Fibroblast of pulmonary artery (primary cell): ENCODE data around the gene SCRT2.
A peak's percentile ranks its signal among the peaks of the same experiment; 100 is the strongest.

Experiments
- DNase-seq: peaks from one replicate; pipeline ENCODE4 v3.0.0-alpha.2; 2010; ENCODE audit warnings: low read depth
- H3K4me3 ChIP-seq: replicated peaks from 2 replicates; pipeline ENCODE4 v1.5.1; 2011; ENCODE audit warnings: low read depth, mild to moderate bottlenecking, control low read depth, low read length, moderate library complexity
- TF ChIP-seq, protein P1 (sequence below): IDR thresholded peaks from 2 replicates; pipeline ENCODE4 v1.5.1; 2011; ENCODE audit warnings: mild to moderate bottlenecking, control low read depth, low read length, inconsistent platforms; ENCODE audit errors: missing control alignments

SCRT2 gene

DNA sequence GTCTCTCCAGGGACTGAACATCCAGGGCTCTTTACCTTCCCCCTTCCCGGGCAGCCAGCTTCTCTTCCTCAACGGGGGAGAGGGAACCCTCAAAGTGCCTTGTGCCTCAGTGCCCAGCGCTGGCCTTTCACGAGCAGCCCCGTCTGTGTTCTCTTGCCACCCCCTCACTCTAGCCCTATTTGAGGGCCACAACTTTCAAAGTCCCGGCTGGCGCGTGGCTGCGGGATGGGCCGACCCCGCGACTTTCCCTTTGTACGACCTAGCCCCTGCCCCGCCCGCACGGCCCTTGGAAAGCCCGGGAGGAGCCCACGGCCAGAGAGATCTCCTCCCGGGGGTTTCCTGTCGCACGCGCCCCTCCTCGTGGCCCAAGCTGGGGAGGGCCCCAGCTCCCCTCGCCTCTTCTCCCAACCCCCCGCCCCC is 559 bp downstream of the SCRT2 start:
- H3K4me3 ChIP-seq, result no peak overlapping the region
- no peak for DNase-seq
- TF ChIP-seq, protein P1, sequence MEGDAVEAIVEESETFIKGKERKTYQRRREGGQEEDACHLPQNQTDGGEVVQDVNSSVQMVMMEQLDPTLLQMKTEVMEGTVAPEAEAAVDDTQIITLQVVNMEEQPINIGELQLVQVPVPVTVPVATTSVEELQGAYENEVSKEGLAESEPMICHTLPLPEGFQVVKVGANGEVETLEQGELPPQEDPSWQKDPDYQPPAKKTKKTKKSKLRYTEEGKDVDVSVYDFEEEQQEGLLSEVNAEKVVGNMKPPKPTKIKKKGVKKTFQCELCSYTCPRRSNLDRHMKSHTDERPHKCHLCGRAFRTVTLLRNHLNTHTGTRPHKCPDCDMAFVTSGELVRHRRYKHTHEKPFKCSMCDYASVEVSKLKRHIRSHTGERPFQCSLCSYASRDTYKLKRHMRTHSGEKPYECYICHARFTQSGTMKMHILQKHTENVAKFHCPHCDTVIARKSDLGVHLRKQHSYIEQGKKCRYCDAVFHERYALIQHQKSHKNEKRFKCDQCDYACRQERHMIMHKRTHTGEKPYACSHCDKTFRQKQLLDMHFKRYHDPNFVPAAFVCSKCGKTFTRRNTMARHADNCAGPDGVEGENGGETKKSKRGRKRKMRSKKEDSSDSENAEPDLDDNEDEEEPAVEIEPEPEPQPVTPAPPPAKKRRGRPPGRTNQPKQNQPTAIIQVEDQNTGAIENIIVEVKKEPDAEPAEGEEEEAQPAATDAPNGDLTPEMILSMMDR, result no peak

DNA sequence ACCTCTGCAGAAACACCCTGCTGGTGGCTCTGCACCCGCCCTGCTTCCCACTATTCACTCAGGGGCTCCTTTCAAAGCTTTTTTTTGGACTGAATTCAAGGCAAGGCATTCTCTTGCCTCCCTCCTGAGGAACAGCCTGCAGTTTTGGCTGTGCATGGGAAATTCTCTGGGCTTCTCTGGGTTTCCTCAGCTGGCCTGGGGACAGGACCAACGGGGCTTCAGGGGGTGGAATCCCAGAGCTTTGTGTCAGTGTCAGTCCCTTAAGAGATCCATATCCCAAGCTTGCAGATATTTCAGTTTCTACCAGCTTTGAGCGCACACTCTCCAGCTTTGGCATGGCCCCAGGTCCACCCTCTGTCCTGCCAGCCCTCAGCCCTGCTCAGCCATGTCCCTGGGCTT is 2.0 kb downstream of the SCRT2 start:
- TF ChIP-seq, protein P1, result no peak
- no peak for DNase-seq
- H3K4me3 ChIP-seq, result no peak overlapping the region

DNA sequence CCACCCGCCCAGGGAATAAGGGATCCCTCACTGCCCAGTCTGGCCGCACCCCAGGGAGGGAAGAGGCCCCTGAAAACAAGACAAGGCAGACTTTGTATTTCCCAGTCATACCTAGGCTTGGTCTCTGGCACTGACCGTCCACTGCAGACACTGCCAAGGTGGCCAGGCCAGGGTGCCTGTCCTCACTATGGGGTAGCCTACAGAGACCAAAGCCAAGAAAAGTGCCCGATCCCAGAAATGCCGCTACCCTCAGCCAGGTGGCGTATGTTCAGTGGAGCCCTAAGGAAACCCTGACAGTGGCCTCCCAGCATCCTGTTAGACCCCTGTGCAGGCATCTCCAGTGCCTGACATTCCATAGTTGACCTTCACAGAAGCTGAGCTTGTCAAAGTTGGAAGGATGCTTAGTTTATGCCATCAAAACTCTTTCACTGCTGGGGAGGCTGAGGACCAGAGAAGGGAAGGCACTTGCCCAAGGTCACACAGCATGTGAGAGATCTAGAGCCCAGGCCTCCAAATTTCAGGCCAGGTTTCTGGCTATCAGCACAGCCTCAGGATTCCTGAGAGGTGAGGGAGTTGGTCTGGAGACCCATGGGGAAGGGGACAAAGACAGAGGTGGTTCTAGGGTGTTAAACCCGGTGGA is 2.5 kb downstream of the SCRT2 start:
- no peak for DNase-seq
- TF ChIP-seq, protein P1, result peak; percentile 22
- no peak overlapping the region for H3K4me3 ChIP-seq

DNA sequence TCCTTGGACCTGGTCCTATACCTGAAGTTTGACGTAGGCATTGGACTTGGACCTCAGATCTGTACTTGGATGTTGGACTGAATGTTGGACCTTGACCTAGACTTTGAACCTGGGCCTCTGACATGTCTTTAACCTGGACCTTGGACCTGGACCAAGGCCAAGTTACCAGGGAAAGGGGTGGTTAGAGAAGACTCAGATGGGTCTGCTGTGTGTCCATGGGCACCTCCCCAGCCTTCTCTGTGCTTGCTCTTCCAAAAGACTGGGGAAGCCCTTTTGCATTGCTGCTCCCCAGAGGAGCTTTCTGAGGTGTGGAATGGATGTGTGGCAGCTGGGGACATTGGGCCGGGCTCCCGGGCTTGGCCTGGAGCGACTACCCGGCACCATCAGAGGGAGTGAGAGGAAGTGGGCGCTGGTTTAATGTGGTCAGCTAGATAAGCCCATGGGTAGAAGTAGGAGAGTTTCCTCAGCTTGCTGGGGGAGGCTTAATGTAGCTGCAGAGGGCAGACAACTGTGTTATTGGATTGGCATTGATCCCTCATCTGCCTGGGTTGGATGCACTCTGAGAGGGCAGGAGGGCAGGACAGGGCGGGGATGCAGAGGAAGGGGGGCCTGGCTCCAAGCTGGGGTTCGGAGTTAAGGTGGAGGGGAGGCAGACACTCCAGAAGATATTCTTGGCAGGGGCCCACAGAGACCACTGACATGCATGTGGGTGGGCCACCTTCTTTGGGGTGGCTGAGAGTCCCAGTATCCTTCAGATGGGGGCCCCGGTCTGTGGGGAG is 4.2 kb downstream of the SCRT2 start:
- no peak overlapping the region for H3K4me3 ChIP-seq
- no peak for DNase-seq
- TF ChIP-seq, protein P1, result no peak

DNA sequence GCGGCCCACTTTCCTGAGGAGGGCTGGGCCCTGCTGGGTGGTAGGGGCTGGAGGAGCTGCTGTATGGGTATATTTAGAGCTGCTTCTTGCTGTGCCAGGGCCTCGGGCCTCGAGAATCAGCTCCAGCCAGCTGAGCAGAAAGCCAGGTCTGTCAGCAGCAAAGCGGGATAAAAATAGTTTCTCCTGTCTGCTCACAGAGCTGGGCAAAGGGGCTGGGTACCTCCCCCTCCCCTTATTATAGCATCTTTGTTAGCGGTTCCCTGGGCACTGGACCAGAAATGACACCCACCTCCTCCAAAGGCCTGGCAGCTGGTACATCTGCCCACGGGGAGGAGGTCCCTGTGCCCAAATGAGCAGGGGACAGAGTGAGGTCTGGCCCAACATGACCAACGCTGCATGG is 6.0 kb downstream of the SCRT2 start:
- TF ChIP-seq, protein P1, result no peak
- no peak for DNase-seq
- H3K4me3 ChIP-seq, result no peak overlapping the region

DNA sequence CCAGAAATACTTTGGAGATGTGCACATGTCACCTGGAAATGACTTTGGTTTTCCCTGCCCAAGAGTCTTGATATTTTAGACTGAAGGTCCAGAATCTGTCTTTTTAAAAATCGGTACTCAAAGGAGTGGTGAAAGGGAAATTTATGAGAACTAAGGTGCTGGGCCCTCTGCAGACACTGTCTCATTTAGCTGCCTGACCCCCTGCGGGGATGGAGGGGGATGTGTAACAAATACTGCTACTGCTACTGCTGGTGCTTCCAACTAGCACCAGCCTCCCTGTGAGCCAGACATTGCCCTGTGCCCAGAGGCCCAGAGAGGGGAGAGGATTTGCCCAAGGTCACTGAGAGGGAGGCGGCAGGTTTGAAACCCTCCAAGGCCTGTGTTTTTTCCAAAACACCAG is 7.0 kb downstream of the SCRT2 start:
- TF ChIP-seq, protein P1, result no peak
- H3K4me3 ChIP-seq, result no peak overlapping the region
- no peak for DNase-seq

DNA sequence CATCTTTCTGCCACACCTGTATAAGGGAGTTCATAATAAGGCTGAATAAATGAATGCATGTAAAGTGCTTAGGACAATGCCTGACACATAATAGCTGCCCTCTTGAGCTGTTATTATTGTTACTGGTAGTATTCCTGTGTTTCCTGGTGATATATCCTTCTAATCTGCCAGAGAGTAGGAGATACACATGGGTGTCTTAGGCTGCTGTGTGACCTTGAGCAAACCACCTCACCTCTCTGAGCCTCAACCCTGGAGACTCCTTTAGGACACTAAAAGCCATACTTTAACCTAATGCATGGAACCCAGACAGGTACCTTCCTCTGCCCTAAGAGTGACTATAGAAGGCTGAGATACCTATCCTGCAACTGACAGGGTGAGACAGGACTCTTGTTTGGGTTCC is 7.6 kb downstream of the SCRT2 start:
- no peak overlapping the region for H3K4me3 ChIP-seq
- TF ChIP-seq, protein P1, result no peak
- no peak for DNase-seq
